Activated CD4-positive, alpha-beta T cell treated with anti-CD3 and anti-CD28 coated beads, Interleukin-2, amount 50 U/mL, for 48 hours (primary cell): ENCODE data around the gene MAGI3.
"Not testable (repeated sequence)": the region's sequence is repeated elsewhere in the genome, so short reads cannot be mapped to it uniquely, and the experiment has no call there.

Source experiments
- DNase-seq, 2 experiments: peaks; one replicate each; pipeline ENCODE4 v3.0.0-alpha.2; 2020

The MAGI3 gene

GRCh38 chr1:113714606-113715269 lies 324.4 kb downstream of the MAGI3 start:
- no peak for DNase-seq

DNA sequence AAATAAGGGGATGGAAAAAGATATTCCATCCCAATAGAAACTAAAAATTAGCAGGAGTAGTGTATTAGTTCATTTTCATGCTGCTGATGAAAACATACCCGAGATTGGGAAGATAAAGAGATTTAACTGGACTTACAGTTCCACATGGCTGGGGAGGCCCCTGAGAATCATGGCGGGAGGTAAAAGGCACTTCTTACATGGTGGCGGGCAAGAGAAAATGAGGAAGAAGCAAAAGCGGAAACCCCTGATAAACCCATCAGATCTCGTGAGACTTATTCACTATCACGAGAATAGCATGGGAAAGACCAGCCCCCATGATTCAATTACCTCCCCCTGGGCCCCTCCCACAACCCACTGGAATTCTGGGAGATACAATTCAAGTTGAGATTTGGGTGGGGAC lies 327.2 kb downstream of the MAGI3 start:
- DNase-seq: not testable (repeated sequence)

DNA sequence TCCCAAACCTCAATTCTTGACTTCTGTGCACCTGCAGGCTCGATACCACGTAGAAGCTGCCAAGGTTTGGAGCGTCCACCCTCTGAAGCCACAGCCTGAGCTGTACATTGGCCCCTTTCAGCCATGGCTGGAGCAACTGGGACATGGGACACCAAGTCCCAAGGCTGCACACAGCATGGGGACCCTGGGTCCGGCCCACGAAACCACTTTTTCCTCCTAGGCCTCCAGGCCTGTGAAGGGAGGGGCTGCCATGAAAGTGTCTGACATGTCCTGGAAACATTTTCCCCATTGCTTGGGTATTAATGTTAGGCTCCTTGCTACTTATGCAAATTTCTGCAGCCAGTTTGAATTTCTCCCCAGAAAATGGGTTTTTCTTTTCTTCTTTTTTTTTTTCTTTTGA lies 328.3 kb downstream of the MAGI3 start:
- not testable (repeated sequence) for DNase-seq

- DNase-seq: no peak
Measured at GRCh38 chr1:113721010-113721409, 330.7 kb downstream of the MAGI3 start.

GRCh38 chr1:113732802-113733201 lies 342.5 kb downstream of the MAGI3 start:
- no peak for DNase-seq

- DNase-seq: no peak
Measured at GRCh38 chr1:113734357-113735055, 344.2 kb downstream of the MAGI3 start.
